ENCODE data around the gene EPHA8. TPM values are rescaled to one million over a fixed set of nuclear protein-coding genes. Genes with fewer than 3 reads are reported as not detected.
A peak's percentile ranks its signal among the peaks of the same experiment; 100 is the strongest.

EPHA8 gene
- polyA plus RNA-seq, 1 experiment = not detected

DNA sequence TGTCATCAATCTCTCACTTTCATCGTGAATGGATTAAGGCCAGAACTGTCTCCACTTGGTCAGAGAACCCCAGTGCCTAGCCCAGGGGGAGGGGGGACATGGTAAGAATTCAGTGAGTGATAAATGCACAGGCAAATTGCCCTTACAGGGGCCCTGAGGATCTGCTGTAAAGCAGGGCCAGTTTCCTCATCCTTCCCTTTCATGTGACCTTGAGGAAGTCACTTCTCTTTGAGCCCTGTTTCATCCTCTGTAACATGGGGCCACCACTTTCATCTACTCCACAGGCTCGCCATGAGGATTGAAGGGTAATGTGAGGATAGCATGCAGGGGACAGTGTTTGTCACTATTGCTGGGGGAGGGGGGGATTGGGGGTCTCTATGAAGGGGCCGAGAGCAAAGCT, 45.1 kb downstream of the EPHA8 start:
- no peak overlapping the region for H3K27ac ChIP-seq (ENCODE audit: low read depth, low read length)
- ChIA-PET CTCF (no interaction called here), POLR2A (no interaction called here)
- H3K4me3 ChIP-seq (ENCODE audit: low read depth, low read length) = no peak overlapping the region
- no peaks in the 10 kb centered on the region for H3K9me3 ChIP-seq (ENCODE audit: control insufficient read depth, insufficient read depth, low read length)
- no peak for DNase-seq (ENCODE audit: low read depth, low spot score)
- H3K27me3 ChIP-seq (ENCODE audit: control insufficient read depth, insufficient read depth, low read length) = peaks cover 29% of the 10 kb centered on the region
- TF ChIP-seq, protein P1, sequence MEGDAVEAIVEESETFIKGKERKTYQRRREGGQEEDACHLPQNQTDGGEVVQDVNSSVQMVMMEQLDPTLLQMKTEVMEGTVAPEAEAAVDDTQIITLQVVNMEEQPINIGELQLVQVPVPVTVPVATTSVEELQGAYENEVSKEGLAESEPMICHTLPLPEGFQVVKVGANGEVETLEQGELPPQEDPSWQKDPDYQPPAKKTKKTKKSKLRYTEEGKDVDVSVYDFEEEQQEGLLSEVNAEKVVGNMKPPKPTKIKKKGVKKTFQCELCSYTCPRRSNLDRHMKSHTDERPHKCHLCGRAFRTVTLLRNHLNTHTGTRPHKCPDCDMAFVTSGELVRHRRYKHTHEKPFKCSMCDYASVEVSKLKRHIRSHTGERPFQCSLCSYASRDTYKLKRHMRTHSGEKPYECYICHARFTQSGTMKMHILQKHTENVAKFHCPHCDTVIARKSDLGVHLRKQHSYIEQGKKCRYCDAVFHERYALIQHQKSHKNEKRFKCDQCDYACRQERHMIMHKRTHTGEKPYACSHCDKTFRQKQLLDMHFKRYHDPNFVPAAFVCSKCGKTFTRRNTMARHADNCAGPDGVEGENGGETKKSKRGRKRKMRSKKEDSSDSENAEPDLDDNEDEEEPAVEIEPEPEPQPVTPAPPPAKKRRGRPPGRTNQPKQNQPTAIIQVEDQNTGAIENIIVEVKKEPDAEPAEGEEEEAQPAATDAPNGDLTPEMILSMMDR (IDR thresholded peaks at IDR 0.05; ENCODE audit: low read depth, low read length) = no peak

DNA sequence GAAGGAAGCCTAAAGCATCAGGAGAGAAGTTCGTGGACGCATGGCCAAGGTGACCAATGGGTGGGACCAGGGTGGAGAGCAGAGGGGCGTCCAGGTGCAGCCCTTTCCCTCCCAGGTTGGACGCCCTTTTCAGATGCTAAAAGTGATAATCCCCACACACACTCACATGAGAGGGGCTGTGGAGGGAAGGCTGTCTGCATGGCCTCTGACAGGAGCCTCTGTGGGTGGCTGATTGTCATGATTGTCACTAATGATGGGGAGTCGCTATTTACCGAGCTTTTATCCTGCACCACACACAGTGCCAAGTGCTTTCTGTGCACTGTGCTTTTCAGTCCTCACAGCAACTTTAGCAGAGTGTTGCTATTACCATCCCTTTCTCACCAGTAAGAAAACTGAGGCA, 46.0 kb downstream of the EPHA8 start:
- ChIA-PET CTCF (no interaction called here), POLR2A (no interaction called here)
- Histone ChIP-seq H3K27ac (ENCODE audit: low read depth, low read length) (no peak overlapping the region), H3K27me3 (ENCODE audit: control insufficient read depth, insufficient read depth, low read length) (peaks cover 21% of the 10 kb centered on the region), H3K4me3 (ENCODE audit: low read depth, low read length) (no peak overlapping the region), H3K9me3 (ENCODE audit: control insufficient read depth, insufficient read depth, low read length) (no peaks in the 10 kb centered on the region)
- TF ChIP-seq, protein P1 (IDR thresholded peaks at IDR 0.05; ENCODE audit: low read depth, low read length) = no peak
- DNase-seq (ENCODE audit: low read depth, low spot score) = no peak

DNA sequence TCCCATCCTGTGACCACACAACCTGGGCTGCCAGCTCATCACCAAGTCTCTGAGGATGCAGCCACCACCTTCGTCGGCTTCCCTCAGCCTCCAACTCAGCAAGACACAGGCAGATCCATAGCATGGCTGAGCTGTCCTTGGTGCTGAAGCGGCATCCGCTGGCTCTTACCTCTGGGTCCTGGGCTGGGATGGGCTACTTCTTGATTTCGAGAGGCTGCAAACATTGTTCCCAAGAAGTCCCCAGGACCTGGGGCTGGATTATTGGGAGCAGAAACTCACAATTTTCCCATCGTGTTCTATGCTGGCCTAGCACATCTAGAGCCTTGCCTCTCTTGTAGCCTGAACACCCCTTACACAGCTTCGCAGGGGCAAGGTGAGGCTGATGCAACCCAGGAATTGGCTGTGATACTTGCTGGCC, 48.2 kb downstream of the EPHA8 start:
- peak; percentile 13 for DNase-seq (ENCODE audit: low read depth, low spot score)
- TF ChIP-seq, protein P1 (IDR thresholded peaks at IDR 0.05; ENCODE audit: low read depth, low read length) = no peak
- peaks cover 13% of the 10 kb centered on the region for H3K27me3 ChIP-seq (ENCODE audit: control insufficient read depth, insufficient read depth, low read length)
- H3K4me3 ChIP-seq (ENCODE audit: low read depth, low read length) = no peak overlapping the region
- ChIA-PET POLR2A (no interaction called here), CTCF (no interaction called here)
- H3K9me3 ChIP-seq (ENCODE audit: control insufficient read depth, insufficient read depth, low read length) = no peaks in the 10 kb centered on the region
- no peak overlapping the region for H3K27ac ChIP-seq (ENCODE audit: low read depth, low read length)

DNA sequence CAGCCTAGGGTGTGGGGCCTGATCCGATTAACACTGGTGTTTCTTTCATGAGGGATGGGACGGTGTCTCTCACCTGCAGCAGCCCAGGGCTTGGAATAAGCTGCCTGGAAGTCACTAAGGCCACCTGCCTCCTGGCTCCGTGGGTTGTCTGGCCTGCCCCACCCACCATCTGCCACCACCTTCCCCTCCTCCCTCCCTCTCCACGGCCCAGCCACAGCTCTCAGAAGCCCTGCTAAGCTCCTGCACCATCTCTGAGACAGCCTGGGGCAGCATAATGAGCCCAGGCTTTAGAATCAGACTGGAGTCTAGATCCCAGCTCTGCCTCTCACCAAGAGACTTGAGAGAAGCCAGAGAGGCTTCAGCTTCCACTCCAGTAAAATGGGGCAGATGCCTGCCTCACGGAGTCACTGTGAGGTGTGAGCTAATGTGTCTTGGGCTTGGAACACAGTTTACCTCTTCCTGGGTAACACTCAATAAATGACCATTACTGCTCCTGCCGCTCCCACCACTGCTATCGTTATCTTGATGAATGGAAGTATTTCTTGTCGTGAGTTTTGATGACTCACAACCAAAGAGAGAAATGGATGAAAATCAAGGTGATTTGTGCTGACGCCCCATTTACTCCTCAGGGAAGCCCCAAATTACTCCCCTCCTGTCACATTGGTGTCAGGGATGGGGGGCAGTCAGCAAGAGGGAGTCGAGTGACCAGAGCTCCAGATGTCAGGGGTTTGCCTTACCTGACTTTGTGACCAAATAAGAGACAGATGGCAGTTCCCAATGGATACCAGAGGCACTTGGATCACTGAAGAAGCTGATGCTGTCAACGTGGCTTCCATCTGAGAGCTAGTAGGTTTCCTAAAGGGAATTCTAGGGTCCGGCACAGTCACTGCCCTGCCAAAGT, 49.6 kb downstream of the EPHA8 start:
- H3K4me3 ChIP-seq (ENCODE audit: low read depth, low read length) = no peak overlapping the region
- H3K27ac ChIP-seq (ENCODE audit: low read depth, low read length) = no peak overlapping the region
- ChIA-PET POLR2A (no interaction called here), CTCF (no interaction called here)
- no peaks in the 10 kb centered on the region for H3K9me3 ChIP-seq (ENCODE audit: control insufficient read depth, insufficient read depth, low read length)
- TF ChIP-seq, protein P1 (IDR thresholded peaks at IDR 0.05; ENCODE audit: low read depth, low read length) = no peak
- peaks cover 26% of the 10 kb centered on the region for H3K27me3 ChIP-seq (ENCODE audit: control insufficient read depth, insufficient read depth, low read length)
- DNase-seq (ENCODE audit: low read depth, low spot score) = no peak

DNA sequence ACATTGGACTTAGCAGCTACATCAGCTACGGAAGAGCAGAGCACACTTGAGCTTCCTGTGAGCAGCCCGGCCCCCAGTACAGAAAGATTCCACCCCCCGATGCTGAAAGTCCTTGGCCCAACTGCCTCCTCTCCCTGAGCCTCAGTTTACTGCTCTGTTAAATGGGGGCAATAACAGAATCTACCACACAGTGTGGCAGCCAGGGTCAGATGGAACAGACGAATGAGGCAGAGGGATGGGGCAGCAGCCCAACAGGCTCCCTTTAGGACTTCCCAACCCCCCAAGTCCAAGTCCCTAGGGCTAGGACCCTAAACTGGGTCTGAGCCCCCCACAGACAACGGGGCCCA, 50.3 kb downstream of the EPHA8 start:
- no peak for DNase-seq (ENCODE audit: low read depth, low spot score)
- no peaks in the 10 kb centered on the region for H3K9me3 ChIP-seq (ENCODE audit: control insufficient read depth, insufficient read depth, low read length)
- no peak overlapping the region for H3K27ac ChIP-seq (ENCODE audit: low read depth, low read length)
- TF ChIP-seq, protein P1 (IDR thresholded peaks at IDR 0.05; ENCODE audit: low read depth, low read length) = no peak
- POLR2A ChIA-PET = no interaction called here
- CTCF ChIA-PET = no interaction called here
- H3K27me3 ChIP-seq (ENCODE audit: control insufficient read depth, insufficient read depth, low read length) = peaks cover 29% of the 10 kb centered on the region
- no peak overlapping the region for H3K4me3 ChIP-seq (ENCODE audit: low read depth, low read length)
